ENCODE results near the gene MRPL40.
A peak's percentile ranks its signal among the peaks of the same experiment; 100 is the strongest.

MRPL40 gene

DNA sequence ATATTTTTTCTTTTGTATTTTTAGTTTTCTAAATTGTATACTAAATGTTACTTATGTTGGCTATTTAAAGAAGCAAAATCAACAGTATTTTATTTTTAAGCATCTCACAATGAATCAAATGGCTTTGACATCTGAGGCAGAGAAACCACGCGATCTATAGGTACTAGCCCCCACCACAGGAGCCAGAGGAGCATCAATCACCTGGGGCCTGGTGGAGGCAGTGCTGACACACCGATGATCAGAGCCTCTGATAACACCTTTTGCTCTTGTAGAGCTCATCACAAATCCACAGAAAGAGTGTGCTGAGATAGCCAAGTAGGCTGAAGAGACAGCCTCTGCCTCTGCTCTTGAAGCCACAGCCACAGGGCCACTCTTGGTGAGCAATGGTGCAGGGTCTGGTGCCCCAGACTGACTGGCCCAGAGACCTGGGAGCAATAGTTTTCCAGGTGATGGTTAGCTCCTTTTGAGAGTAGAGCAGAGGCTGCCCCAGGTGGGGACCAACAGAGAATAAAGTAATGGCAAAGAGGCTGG is 26.0 kb upstream of the MRPL40 start:
- no peak for FAIRE-seq
- no peak for DNase-seq (ENCODE audit: insufficient read length, low spot score)

DNA sequence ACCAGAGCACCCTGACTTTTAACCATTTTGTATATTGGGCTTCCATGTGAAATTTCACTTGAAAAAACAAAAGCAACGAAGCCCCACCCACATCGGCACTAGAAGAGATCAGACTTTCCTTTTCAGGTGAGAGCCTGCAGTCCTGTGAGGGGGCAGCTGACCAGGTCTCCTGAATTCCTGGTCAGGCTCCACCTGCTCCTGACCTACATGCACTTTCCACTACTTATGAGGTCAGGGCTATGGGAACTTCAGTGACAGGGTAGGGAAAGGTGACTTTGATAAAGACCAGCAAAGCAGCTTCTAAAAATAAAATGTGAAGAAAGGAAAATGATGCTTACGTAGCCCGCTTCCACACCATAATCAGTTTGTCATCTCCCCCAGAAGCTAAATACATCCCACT is 25.5 kb upstream of the MRPL40 start:
- DNase-seq (ENCODE audit: insufficient read length, low spot score): no peak
- no peak for FAIRE-seq

DNA sequence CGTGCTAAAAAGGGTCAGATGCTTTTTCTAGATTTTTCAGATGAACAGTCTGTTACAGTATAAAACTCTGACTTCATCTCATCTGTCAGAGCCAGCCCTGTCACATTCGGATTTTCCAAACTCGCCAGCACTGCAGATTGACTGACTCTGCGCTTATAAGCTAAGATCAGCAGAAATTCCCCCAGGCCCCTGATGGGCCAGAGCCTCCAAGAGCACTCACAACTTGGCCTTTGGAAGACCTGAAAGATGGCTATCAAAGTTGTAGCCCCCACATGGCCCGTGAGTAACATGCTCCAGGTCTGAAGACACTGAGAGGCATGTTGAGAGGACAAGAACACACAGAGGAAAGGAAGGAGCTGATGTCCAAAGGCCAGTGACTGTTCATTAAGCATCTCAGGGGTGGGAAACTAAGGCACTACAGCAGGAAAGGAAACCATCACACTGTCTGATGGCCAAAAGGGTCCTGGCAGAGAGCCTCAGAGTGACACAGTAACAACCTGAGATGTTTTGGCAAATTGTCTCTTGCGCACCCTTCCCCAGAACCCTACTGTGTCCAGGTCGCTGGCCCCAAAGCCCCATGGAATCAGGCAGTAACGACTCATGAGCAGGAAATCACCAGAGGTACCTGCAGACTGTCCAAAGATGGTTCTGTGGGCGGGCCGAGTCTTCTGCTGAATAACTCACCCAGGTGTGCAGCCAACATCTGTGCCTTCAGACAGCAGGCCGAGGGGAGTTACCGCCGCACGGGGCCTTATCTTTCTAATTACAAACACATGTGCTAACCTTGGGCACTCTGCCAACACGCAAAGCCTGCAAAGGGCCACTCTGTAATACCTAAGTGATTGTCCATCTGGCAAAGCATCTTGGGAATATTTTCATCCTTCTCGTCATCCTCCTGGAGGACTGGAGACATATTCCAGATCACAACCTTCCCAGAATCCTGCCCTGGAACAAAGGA is 24.4 kb upstream of the MRPL40 start:
- FAIRE-seq (no peak), DNase-seq (ENCODE audit: insufficient read length, low spot score) (no peak)

GRCh38 chr22:19410941-19411689 is 21.2 kb upstream of the MRPL40 start:
- no peak for FAIRE-seq
- DNase-seq (ENCODE audit: insufficient read length, low spot score): no peak

DNA sequence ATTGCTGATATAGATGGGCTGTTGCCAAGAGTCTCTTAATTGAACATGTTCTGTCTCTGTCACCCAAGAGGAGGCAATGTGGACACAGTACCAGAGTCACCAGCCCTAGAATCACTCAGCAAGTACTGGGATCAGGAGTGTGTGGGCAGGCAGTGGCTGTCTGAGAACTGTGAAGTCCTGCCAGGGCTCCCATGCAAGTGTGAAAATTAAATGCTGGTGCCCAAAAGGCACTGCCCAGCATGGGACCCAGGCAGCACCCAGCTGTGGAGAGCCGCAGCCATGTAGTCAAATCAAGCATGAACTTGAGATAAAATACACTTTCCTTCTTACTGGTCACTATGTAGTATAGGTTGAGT is 20.7 kb upstream of the MRPL40 start:
- DNase-seq (ENCODE audit: insufficient read length, low spot score) (no peak), FAIRE-seq (no peak)

DNA sequence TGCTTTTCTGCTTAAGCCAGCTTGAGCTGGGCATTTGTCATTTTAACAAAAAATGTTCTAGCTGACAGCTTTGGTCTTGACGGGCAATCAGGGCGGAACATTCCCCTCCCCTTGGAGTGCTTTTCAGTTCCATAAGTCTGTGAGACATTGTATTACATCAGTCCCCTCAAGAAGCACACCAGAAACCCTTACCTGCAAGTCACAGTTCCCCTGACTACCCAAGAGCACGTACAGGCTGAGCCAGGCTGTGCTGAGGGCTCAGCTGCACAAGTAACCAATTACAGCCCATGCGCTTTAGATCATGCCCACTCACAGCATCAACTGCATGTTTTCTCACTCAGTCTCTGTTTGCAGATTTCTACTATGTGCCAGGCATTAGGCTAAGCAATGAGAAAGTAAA is 19.9 kb upstream of the MRPL40 start:
- FAIRE-seq (no peak), DNase-seq (ENCODE audit: insufficient read length, low spot score) (no peak)

GRCh38 chr22:19412923-19413322 is 19.4 kb upstream of the MRPL40 start:
- FAIRE-seq (no peak), DNase-seq (ENCODE audit: insufficient read length, low spot score) (no peak)

DNA sequence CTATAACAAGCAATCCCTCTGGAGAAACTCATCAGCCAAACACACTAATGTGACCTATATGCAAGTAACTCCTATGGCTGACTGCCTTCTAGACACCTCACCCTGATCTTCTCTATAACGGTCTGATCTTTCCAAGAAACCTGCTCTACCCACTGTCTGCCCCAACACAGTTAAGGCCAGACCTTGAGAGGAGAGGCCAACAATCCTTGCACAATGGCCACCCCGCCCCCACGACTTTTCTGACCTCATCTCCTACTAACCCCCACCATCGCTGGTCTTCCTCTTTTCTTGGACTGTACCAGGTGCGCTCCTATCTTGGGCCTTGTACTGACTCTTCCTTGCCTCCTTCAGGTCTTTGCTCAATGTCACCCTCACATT is 13.3 kb upstream of the MRPL40 start:
- DNase-seq (ENCODE audit: insufficient read length, low spot score): no peak

DNA sequence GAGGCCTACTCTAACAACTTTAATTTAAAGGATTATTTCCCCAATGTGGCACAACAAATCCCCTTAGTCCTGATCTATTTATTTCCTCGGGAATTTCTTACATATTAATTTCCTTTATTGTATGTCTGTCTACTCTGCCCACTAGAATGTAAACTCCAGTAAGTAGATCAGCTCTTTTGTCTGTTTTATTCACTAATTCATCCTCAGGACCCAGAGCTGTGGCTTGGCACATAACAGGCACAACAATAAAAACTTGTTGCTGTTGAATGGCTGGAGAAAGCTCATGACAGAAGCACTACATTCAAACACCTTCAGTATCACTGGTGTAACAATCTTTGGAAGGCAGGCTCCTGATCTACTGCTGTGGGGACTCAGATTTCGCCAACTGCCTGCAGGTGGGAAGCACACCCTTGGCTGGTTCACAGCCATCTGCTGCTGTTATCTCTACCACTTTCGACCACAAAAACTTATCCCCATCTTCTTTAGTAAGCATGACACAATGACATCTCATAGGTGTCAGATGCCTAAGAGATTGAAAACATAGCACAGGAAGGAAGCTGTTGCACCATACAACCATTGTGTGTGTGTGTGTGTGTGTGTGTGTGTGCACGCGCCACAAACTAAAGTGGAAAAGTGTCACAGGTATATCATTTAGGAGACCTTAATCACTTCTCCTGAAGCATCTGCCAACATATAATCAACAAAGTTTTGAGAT is 12.7 kb upstream of the MRPL40 start:
- DNase-seq (ENCODE audit: insufficient read length, low spot score): peak; percentile 28
- FAIRE-seq: peak; percentile 80

More for the DNA sequence above, 13.3 kb upstream of the MRPL40 start:
- FAIRE-seq: no peak

DNA sequence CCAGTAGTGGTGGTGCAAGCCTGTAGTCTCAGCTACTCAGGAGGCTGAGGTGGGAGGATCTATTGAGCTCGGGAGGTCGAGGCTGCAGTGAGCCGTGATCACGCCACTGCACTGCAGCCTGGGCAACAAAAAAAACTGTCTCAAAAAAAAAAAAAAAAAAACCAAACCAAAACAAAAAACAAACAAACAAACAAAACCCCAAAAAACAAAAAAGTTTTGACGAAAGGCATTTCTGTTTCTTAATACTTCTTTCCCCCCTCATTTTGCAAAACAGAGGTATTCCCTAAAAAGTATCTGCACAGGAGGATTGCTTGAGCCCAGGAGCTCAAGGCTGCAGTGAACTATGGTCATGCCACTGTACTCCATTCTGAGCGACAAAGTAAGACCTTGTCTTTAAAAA is 12.0 kb upstream of the MRPL40 start:
- DNase-seq (ENCODE audit: insufficient read length, low spot score): no peak
- FAIRE-seq: no peak

- FAIRE-seq: no peak
- DNase-seq (ENCODE audit: insufficient read length, low spot score): no peak
These were observed 9.7 kb upstream of the MRPL40 start for GRCh38 chr22:19422440-19423301.

DNA sequence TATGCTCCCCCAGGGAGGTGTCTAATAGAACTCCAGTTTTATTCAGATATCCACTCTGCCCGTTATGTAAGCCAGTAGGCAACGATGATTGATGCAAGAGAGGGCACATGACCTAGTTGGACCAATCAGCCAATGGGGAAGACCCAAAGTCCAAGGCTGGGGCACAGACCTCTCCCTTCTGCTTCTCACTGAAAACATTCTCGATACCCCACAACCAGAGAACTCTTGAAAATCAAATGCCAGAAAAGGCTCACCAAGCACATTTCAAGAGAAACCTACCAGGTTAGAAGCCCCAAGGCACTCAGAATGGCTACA is 8.2 kb upstream of the MRPL40 start:
- DNase-seq (ENCODE audit: insufficient read length, low spot score): no peak
- FAIRE-seq: no peak

DNA sequence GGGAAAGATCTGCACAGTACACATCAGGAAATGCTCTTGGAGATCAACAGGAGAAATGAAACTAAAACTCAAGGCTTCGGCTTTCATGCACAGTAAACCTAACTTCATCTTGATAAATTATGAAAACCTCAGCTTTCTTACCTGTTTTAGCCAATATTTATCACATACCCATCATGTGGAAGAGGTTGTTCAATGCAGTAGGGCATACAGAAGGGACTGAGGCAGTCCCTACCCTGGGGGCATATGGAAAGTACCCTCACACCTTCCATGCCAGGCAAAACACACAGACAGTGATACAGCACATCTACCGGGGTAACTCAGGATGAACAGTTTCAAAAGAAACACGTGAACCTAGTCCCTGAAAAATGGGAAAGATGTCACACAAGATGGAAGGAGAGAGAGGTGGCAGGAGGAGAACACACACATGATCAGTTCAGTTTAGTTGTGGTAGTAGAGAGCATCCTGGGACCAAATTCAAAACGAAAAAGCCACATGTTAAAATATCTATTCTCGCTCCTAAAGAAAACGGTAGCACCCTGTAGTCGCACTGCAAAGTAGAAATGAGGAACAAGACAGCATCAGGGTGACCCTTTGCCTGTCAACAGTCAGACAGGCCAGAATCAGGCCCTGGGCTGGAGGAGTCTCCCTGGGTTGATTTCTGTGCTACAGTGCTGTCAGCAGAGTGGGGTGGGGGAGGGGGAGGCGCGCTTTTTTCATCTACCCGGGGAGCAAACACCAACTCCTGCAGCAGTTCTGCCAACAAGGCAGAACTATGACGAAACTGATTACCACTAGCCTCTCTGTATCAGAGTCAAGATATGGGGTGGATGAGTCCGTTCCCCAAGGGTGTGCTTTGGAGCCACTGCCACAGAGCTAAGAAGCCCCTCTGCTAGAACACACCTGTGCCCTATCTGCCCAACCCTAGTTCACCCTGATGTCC is 2.1 kb upstream of the MRPL40 start:
- DNase-seq (ENCODE audit: insufficient read length, low spot score): peak; percentile 15
- peak; percentile 14 for FAIRE-seq

DNA sequence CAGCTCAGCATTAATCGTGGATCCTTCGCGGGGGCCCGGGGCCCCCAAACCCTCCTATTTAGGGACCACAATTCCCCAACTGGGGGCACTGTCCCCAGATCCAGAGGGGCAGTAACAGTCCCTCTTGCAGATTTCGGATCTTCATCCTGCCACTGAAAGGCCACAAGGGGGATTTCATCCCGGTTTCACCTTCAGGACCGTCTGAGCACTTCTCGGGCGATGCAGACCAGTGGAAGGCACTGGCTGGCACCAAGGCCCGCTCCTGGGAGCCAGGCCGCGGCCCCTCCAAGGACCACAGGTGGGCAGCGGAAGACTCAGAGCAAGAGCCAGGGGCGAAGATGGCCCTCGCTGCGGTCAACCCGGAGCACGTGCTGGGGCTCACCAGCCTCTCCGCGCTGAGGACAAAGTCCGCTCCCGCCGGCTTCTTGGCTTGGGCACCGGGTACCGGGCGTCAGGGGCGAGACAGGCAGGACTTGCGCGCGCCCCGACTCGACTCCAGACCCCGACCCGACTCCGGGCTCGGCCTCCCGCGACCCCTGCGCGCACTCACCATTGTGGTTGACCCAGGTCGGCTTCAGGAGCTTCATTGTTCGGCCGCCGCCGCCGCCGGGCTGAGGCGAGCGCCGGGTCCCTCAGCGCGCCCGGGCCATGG is 1.3 kb upstream of the MRPL40 start:
- FAIRE-seq (no peak), DNase-seq (ENCODE audit: insufficient read length, low spot score) (no peak)

DNA sequence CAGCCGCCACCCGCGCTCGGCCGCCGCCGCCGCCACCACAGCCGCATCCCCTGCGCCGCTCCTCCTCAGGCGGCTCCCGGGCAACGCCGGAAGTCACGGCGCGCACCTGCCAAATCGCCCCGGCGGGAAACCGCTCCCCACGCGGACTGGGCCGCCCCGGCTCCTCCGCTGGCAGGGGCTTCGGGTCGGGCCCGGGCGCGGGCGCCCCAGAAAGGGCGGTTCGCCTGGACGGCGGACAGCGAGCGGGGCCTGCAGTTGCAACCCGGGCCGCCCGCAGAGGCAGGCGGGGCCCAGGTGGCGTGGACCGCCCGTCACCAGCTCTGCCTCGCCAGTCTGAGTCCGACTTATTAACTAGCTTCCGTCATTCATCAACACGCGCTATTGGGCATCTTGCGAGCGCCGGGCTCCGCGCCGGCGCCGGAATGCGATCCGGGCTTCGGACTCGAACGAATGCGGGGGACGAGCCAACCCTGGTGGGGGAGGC is 654 bp upstream of the MRPL40 start, which contains the start of gene HIRA:
TSS of gene HIRA (minus strand) at position 85 of the 484 bp plus-strand sequence. CDS start 257 bp downstream, outside the sequence.
- FAIRE-seq: no peak
- peak; percentile 75 for DNase-seq (ENCODE audit: insufficient read length, low spot score)

GRCh38 chr22:19434401-19434800 is 2.1 kb downstream of the MRPL40 start:
- no peak for DNase-seq (ENCODE audit: insufficient read length, low spot score)
- FAIRE-seq: no peak

GRCh38 chr22:19434829-19435580 is 2.7 kb downstream of the MRPL40 start:
- DNase-seq (ENCODE audit: insufficient read length, low spot score) (no peak), FAIRE-seq (no peak)
